Breast epithelium (tissue), 3 donors: ENCODE data around the gene KCNG2.

ENCODE experiments used
- POLR2A ChIP-seq: fragments of 450-650 bp; IDR thresholded peaks from one replicate; pipeline ENCODE4 v1.6.1; 2016; ENCODE audit warnings: antibody characterized with exemption, mild to moderate bottlenecking, moderate library complexity
- POLR2AphosphoS5 ChIP-seq, 3 donors: sonication (generic); formaldehyde crosslinking; IDR thresholded peaks; one replicate each; pipeline ENCODE4 v1.6.1; 2017; ENCODE audit warnings: antibody characterized with exemption in 3 of 3
- TF ChIP-seq, protein P1 (sequence below), 3 donors: fragments of 450-650 bp; IDR thresholded peaks; one replicate each; pipeline ENCODE4 v1.5.1; 2016 to 2017; ENCODE audit warnings: antibody characterized with exemption in 3 of 3, mild to moderate bottlenecking in 3 of 3, moderate library complexity in 3 of 3

DNA sequence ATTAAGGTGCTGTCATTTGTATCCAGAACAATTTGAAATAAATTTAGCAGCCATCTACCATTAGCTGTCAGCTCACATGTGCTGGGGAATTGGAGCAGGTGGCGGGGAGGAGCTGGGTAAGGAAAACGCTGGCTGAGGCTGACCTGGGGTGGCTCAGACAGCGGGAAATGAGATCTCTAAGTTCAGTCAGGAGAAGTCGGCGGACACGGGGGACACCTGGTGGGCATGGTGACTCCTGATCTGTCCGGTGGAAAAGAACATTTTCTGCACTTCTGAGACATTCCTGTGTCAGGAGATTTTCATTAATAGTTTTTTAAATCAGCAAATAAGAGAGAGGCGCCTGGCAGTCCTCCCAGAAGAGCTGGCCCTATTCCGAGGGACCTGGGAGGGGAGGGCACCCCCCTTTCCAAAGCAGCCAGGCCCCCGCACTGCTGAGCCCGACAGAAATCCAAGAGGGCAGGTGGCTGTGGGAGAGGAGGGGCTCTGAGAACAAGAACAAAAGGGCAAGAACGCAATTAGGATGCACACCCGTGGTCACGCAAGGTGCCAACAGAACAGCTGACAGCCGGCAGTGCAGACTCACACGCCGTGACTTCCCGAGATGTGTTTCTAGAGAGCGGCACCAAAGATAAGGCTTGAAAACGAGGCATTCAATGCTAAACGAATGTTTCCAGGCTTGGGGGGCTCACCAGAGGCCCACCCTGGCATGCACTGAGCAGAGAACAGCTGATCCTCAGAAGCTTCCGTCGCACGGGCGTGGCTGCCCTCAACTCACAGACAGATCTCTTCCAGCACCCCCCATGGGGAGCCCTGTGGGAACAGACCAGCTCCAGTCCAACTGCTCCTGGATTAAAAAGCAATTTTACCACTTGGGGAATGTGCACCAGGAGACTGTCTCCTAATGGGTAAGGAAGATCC, 127.3 kb downstream of the KCNG2 start:
- TF ChIP-seq, protein P1, sequence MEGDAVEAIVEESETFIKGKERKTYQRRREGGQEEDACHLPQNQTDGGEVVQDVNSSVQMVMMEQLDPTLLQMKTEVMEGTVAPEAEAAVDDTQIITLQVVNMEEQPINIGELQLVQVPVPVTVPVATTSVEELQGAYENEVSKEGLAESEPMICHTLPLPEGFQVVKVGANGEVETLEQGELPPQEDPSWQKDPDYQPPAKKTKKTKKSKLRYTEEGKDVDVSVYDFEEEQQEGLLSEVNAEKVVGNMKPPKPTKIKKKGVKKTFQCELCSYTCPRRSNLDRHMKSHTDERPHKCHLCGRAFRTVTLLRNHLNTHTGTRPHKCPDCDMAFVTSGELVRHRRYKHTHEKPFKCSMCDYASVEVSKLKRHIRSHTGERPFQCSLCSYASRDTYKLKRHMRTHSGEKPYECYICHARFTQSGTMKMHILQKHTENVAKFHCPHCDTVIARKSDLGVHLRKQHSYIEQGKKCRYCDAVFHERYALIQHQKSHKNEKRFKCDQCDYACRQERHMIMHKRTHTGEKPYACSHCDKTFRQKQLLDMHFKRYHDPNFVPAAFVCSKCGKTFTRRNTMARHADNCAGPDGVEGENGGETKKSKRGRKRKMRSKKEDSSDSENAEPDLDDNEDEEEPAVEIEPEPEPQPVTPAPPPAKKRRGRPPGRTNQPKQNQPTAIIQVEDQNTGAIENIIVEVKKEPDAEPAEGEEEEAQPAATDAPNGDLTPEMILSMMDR (IDR thresholded peaks at IDR 0.05): no peak
- TF ChIP-seq POLR2A (no peak), POLR2AphosphoS5 (IDR thresholded peaks at IDR 0.05) (no peak)
